OCI-LY7 (cell line): ENCODE results near the gene DNAI2.

Source experiments
- CTCF ChIP-seq: fragments of 200-600 bp; sonication (generic); conservative IDR thresholded peaks from 2 replicates; pipeline ENCODE4 v1.5.1; 2014; ENCODE audit warnings: mild to moderate bottlenecking, antibody characterized with exemption, low read length, moderate library complexity, mixed read lengths
- EZH2phosphoT487 ChIP-seq: fragments of 200-600 bp; sonication (generic); IDR thresholded peaks from 2 replicates; pipeline ENCODE4 v1.6.1; 2018; ENCODE audit warnings: low read depth, borderline replicate concordance, mild to moderate bottlenecking, mixed run types, antibody characterized with exemption, low read length, moderate library complexity, mixed read lengths

GRCh38 chr17:74260525-74260850, 13.5 kb upstream of the DNAI2 start:
- TF ChIP-seq CTCF (no peak), EZH2phosphoT487 (no peak)
